Stimulated activated CD4-positive, alpha-beta T cell treated with anti-CD3 and anti-CD28 coated beads, Interleukin-2, amount 100 ng/mL, for 4 hours (primary cell): ENCODE results near the gene SYNJ1.
"Not testable (repeated sequence)": the region's sequence is repeated elsewhere in the genome, so short reads cannot be mapped to it uniquely, and the experiment has no call there.

Experiments
- DNase-seq: peaks from one replicate; pipeline ENCODE4 v3.0.0-alpha.2; 2020; ENCODE audit warnings: low read depth

Gene SYNJ1

DNA sequence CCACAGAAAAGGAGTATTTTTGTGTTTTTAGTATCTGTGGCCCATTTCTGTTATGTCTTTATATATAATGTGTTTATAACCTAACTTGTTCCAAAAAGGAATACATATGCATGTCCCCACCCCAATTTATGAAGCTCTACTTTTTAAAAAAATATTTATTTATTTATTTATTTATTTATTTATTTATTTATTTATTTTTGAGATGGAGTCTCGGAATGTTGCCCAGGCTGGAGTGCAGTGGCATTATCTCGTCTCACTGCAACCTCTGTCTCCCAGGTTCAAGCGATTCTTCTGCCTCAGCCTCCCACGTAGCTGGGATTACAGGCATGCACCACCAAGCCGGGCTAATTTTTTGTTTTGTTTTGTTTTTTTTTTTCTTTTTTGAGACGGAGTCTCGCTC, 32.3 kb downstream of the SYNJ1 start:
- not testable (repeated sequence) for DNase-seq

DNA sequence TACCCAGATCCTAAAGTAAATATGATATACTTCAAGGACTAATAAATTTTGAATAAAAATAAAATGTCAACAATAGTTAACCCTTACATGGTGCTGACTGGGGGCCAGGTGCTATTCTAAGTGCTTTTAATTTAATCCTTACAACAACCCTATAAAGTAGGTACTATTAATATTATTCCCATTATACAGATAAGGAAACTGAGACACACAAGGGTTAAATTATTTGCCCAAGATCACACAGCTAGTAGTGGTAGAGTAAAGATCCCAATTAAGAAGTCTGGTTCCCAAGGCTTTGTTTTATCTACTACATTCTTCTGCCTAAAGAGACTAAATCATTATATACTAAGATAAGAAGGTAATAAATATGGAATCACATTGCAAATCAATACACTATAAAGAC, 34.2 kb downstream of the SYNJ1 start:
- no peak for DNase-seq

DNA sequence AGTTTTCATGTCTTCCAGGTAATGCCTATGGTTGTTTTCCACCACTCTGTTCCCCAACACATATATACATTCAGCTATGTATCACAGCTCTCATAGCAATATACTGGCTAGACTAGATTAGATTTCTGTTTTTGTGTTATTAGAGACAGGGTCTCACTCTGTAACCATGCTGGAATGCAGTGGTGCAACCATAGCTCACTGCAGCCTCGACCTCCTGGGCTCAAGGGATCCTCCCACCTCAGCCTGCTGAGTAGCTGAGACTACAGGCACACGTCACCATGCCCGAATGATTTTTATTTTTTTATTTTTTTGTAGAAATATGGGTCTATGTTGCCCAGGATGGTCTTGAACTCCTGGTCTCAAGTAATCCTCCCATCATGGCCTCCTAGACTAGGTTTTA, 37.7 kb downstream of the SYNJ1 start:
- DNase-seq: no peak

DNA sequence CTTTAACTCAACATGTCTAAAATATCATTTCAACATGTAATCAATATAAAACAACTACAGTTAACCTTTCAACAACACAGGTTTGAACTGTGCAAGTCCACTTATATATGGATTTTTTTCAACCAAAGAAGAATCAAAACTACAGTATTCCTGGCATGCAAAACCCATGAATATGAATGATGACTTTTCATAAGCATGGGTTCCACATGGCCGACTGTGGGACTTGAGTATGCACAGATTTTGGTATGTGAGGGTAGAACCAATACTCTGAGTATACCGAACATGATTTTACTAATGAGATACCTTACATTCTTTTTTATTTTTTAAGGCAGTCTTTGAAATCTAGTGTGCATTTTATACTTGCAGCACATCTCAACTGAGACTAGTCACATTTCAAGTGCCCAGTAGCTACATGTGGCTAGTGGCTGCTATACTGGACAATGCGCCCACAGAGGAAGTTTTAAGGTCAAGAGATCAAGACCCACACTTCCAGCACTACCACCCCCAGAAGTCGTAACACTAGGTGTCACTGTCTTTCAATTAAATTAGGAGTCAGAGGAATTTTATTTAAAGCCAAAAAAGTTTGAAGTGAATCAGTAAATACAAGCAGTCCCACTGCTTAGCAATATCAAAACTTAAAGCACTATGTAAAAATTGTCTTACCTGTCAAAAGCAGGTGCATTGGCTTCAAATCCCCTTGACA, 40.0 kb downstream of the SYNJ1 start:
- DNase-seq: no peak

DNA sequence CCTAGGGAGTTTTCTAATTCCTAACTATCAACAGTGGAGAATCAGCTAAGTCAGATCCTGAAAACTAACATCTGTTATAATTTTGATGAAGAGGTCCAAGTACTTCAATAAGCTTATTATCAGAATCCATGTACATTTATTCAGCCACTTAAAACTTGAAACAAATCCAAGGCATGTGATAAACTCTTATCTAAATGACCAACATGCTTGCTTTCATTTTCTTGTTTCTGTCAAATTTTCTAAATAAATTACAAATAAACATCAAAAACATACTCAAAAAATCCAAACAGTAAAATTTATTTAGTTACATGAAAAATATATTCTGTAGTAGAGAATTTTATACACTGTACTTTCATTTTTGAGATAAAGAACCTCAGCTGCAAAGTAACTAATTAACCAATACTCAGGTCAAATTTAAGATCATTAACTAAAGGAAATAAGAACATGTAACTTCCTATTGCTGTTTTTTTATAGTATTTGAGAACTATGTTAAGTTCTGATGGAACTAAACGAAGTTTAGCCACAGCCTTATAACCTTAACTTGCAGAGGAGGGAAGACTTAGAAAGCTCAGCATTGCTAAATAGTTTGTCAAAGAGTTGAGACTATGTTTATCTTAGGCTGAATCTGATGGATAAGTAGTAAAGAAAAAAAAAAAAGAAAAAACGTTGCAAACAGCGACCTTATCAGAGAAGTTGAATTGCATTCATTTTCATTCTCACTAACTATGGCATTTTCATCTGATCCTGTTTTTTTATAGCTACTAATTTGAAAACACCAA, 44.9 kb downstream of the SYNJ1 start:
- no peak for DNase-seq

DNA sequence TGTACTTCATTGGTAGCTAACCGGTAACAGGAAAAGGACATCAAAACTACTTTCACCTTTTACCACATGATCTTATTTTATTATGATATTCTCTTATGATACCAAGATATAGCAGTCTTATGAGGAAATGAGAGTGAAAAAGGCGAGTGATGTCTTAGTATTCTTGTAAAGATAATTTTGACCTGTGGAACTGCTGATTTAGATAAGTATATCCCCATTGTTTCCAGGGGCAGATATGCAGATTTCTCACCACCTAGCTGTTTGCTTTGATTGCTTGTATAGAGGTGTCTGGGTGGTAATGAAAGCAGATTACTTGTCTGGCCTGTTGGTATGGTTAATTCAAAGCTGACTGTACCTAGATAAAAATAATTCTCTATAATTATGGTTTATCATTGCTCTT, 53.1 kb downstream of the SYNJ1 start:
- no peak for DNase-seq

DNA sequence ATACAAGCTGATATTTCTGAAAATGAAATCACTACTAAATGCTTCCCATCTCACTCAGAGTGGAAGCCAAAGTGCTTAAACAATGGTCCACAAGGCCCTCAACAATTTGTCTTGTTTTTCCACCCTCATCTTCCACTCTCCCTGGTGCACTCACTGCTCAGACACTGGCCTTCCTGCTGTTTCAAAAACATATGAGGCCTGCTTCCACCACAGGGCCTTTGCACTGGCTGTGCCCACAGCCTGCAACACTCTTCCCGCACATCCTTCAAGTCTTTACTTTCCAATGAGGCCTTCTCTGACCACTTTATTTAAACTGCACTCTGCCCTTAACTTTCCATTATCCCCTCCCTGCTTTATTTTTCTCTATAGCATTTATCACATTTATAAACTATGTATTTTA, 53.8 kb downstream of the SYNJ1 start:
- DNase-seq: no peak

DNA sequence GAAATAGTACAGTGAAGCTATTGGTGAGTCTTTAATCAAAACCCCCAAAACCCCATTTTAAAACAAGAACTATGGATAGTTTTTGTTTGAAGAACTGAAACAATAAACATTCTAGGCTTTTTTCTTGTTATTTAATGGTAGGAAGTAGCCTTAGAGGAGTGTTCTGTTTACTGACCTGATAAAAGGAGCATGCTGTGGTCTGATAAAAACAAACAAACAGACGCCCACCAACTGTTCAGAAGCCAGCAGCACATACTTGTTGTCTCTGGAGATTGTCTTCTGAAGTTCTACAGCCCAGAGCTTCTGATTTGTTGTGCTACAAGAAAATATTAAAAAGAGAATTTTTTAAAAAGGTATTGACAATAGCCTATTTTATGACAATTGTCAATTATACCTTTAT, 61.6 kb downstream of the SYNJ1 start:
- no peak for DNase-seq

DNA sequence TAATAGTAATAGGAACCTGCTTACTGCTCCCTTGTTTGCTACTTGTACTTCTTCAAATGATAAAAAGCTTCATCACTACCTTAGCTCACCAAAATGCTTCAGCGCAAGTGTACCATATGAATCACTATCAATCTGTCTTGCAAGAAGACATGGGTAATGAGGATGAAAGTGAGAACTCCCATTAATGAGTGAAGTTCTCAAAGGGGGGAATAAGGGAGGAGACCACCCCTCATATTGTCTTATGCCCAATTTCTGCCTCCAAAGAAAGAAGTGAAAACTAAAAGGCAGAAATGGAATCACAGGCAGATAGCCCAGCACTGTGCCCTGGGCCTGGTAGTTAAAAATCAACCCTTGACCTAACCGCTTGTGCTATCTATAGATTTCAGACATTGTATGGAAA, 63.7 kb downstream of the SYNJ1 start:
- DNase-seq: not testable (repeated sequence)

DNA sequence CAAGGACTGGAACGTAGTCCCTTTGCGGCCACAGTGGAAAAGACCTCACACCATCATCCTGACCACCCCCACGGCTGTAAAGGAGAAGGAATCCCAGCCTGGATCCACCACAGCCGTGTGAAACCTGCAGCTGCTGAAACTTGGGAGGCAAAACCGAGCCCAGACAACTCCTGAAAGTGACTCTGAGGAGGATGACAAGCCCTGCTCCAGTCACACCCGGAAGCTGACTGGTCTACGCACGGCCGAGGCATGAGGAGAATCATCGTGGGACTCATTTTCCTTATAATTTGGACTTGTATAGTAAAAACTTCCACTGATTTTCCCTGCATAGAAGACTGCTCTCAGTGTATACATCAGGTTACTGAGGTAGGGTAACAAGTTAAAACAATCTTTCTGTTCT, 65.8 kb downstream of the SYNJ1 start:
- DNase-seq: not testable (repeated sequence)

DNA sequence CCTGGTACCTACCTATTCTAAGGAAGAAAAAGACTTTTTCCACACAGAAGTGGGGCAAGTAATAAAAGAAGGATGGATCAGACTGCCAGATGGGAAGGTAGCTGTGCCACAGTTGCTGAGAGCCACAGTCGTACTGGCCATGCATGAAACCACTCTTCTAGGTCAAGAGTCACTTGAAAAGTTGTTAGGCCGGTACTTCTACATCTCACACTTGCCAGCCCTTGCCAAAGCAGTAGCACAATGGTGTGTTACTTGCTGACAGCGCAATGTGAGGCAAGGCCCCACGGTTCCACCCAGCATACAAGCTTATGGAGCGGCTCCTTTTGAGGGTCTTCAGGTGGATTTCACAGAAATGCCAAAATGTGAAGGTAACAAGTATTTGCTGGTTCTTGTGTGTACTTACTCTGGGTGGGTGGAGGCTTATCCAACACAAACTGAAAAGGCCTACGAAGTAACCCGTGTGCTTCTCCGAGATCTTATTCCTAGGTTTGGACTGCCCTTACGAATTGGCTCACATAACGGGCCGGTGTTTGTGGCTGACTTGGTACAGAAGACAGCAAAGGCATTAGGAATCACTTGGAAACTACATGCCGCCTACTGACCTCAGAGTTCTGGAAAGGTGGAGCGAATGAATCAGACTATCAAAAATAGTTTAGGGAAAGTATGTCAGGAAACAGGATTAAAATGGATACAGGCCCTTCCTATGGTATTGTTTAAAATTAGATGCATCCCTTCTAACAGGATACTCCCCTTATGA, 66.6 kb downstream of the SYNJ1 start:
- DNase-seq: not testable (repeated sequence)

DNA sequence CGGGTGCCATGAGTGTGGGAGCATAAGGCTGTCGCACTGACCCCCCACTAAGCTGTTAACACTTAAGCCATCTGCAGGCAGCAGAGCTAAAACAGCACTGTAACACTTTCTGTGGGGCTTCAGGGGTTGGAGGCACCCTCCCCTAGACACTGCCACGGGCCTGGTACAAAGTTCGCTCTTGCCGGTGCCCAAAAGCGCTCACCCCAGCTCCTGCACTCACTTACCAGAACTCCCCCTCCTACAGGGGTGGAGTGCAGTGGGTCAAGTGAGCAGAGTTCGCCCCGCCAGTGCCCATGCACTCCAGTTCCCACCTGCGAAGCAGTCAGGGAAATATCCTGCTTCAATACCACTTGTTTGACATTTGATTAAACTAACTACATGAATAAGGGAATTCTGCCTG, 69.3 kb downstream of the SYNJ1 start:
- no peak for DNase-seq

DNA sequence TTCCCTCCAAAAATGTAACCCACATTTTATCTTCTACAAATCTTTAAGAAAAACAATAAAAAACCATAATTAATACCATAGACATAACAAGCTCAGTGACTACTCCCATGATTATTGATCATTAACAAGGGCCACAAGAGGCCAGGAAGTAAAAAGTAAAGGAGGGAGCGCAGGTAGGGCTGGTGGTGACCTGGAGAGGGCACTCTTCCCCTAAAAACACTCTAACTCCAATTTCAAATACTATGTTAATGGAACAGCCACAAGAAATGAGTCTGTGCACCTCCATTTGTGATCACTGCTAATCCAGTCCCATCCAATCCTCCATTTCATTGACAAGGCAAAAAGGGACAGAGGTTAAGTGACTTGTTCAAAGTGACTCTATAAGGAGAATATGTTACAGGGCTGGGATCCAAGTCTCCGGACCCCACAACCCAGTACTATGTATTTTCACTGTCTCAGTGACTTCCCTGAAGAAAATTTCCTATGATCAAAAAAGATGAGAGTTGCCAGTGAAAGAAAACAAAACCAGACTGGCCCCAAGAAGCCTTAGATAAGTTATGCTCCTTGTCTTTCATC, 74.4 kb downstream of the SYNJ1 start:
- DNase-seq: peak; percentile 3

DNA sequence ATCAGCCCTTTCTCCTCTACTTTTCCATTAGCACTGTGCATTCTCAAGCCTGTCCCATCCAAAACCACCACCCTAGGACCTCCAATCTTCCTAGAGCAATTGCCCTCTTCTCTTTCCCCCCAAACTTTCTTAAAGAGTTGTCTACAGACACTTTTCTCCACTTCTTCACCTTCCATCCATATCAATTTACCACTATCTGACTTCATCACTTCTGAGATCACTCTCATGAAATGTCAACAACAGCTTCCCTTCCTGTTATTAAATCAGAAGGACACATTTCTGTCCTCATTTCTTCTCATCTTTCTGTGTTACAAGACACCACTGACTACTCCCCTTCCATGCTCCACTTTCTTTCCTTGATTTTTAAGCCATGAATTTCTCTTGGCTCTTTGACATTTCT, 79.6 kb downstream of the SYNJ1 start:
- no peak for DNase-seq

DNA sequence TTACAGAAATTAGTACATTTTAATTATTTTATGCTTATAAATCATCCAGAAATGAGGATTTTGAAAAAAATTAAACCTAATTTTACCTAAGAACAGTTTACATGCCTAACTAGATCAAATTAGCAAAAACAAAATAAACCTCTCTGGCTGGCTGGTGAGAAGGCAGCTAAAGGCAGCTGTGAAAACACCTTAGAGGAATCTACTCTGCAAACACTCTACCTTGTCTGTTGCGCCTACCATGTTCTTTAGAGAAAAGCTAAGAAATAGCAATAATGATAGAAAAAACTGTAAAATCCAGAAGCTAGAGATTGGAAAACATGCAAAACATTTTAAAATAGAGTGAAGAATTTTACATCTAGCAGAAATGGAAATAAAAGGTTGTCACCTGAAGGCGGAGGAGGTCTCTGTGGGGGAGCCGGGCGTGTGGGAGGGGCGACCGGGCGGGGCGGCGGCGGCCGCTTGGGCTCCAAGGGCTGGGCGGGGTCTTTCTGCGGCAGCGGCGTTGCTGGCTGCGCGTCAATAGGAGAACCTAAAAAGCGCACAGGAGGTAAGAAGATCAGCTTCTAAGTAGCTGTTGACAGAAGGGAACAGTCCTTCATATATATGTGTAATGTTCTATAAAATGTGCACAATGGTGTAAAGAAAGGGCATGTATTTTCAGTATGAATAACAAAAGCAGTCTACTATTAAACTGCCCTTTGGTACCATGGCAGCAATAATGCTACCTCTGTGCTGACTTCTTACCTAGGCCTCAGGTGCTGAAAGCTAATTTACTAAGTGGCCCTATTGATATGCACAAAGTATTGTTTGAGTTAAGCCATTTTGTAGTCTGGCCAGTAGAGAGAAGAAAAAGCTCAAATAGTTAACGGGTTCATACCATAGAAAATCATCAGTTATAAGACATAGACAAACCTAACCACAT, 82.3 kb downstream of the SYNJ1 start:
- DNase-seq: no peak

DNA sequence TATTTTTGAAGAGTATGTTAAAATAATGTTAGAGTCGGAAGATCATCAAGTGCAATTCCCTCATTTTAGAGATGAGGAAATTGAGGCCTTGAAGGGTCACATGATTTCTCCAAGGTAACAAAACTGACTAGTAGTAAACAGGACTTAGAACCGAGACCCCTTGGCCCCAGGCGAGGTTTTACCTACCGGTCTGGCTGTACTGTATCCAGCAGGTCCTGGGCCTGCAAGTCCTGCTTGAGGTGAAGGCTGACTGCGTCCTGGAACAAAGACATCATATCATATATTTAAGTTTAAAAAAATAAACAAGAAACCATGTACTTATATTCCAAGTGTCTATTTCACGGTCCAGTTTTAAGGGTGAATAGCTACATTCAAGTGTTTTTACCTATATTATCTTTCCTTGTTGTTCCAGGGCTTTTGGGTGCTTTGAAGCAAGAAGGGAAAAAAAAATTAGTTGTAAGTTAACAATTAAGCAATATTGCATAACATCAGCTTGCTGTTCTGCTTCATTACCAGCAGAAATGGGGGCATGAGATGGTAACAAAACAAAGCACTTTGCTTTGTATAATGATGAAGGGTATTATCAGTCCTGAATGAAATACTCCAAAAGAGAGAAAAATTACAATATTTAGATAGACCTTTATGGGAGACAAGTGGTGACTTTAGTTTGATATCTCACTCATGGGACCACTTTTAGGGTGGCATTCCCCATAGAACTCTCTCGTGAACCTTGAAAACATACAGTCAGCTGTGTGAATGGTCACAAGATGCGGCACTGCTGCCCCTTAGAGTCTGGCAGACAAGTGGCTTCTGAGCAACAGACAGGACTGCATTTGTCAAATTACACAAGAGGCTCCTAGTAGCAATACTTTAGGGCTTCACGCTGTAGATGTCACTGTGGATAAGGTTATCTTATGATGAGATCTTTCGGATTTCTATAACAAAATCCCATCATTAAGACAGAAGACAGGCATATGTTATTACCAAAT, 85.8 kb downstream of the SYNJ1 start:
- DNase-seq: no peak

DNA sequence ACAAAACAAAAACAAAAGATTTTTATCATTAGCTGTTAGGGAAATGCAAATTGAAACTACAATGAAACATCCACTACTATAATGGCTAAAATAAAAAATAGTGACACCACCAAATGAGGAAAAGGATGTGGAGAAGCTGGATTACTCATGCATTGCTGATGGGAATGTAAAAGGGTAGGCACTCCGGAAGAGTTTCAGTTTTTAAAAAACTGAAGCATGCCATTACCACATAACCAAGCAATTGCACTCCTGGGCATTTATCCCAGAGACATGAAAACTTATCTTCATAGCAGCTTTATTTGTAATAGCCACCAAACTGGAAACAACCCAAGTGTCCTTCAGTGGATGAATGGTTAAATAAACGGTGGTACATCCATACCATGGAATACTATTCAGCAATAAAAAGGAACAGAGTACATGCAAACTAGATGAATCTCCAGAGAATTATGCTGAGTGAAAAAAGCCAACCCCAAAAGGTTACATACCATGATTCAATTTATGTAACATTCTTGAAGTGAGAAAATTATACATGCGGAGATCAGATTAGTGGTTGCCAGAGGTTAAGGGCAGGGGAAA, 101.1 kb downstream of the SYNJ1 start:
- no peak for DNase-seq

DNA sequence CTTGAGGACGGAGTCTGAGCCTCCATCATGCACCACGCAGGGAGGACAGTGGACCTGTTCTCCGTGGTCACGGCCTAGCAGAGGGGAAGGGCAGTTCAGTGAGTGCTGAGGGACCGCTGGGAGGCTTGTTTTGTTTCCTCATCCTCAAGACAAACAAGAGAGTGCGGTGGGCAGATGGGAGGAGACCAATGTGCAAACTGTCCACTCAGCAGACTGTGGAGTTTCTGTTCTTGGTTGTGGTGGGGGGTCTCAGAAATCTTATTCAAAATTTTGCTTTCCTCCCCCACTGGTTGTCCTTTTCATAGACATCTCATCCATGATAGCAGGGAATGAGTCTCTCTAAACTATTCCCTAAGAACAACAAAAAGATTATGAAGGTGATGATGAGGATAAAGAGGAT, 109.6 kb downstream of the SYNJ1 start:
- DNase-seq: not testable (repeated sequence)

DNA sequence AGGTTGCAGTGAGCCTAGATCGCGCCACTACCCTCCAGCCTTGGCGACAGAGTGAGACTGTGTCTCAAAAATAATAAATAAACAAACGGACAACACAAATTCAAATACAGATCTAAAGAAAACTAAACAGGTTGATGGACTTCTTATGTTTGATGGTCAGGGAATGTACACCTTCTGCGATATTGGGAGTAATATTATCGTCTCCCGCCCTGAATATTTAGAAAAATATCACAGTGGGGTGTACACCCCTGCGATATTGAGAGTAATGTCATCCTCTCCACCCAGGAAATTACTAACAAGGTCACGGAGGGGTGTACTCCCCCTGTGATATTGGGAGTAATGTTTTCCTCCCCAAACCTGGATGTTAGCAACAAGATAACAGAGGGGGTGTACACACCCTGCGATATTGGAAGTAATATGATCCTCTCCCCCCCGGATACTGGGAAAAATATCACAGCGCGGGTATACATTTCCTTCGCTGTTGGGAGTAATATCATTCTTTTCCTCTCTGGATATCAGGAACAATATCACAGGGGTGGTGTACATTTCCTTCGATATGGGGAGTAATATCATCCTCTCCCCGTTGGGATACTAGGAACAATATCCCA, 114.3 kb downstream of the SYNJ1 start:
- DNase-seq: no peak

DNA sequence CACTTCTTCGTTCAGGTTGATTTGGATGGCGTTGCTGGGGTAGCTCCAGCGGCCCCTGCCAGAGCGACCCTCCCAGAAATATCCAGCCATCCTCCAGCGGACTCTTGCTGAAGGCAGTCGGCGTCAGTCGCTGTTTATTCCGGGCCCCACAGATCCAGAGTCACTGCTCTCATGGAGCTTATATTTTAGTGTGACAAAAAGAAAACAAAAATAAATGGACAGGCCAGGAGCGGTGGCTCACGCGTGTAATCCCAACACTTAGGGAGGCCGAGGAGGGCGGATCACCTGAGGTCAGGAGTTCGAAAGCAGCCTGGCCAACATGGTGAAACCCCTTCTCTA, 114.8 kb downstream of the SYNJ1 start:
- no peak for DNase-seq
